ENCODE results near the gene YPEL4.

YPEL4 gene

GRCh38 chr11:57630171-57630570, 19.5 kb downstream of the YPEL4 start:
- no peak for DNase-seq

DNA sequence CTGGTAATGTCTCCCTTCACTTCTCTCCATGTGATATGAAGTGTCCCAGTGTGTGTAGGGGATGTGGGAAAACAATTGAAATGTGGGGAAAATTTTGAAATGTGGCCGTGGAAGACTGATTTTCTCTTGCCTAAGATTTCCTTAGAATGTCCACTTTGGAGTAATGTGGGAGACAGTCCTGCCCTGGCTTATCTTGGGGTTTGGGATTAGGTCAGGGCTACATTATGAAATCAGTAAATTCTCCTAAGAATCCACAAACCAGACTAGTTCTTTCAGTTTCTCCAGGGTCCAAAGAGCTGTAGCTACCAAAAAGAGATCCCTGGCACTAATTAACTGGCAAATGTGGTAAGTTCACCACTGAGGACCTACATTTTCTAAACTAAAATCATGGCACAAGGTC, 22.8 kb downstream of the YPEL4 start:
- DNase-seq = no peak

DNA sequence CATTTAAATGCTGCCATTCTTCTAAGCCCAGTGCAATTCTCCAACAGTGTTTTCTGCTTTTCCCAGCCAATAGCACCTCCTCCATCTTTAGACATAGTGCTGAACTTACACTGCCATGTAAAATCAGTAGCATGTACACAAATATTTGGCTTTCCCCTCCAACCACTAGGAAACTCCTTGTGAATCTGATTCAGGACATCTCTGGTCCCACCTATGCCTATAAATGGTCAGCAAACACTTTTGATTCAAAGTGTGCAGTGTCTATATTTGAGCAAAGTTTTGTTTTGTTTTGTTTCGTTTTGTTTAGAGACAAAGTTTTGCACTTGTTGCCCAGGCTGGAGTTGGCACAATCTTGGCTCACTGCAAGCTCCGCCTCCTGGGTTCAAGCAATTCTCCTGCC, 24.8 kb downstream of the YPEL4 start:
- DNase-seq = no peak

- DNase-seq = no peak
Measured at GRCh38 chr11:57622263-57622662, 27.4 kb downstream of the YPEL4 start.

- DNase-seq = no peak
Measured at GRCh38 chr11:57620467-57620866, 29.2 kb downstream of the YPEL4 start.

- no peak for DNase-seq
Measured at GRCh38 chr11:57619331-57619730, 30.4 kb downstream of the YPEL4 start.

GRCh38 chr11:57618438-57618837, 31.3 kb downstream of the YPEL4 start:
- DNase-seq = no peak

GRCh38 chr11:57616595-57616994, 33.1 kb downstream of the YPEL4 start:
- DNase-seq = no peak

DNA sequence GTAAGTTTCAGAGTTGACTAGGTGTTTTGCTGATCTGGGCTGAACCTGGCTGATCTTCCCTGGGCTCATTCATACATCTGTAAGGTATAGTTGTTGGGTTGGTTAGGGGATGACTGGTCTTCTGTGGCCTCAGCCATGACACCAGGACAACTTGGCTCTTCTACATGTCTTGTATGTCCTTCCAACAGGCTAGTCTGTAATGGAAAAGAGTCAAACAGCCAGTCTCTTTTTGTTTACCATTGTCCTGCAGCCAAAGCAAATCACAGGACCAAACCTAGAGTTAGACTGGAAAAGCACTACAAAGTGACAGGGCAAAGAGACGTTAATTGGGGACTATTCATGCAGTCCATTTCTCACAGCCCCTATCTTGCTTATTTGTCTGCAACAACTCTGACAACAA, 34.4 kb downstream of the YPEL4 start:
- DNase-seq = no peak

DNA sequence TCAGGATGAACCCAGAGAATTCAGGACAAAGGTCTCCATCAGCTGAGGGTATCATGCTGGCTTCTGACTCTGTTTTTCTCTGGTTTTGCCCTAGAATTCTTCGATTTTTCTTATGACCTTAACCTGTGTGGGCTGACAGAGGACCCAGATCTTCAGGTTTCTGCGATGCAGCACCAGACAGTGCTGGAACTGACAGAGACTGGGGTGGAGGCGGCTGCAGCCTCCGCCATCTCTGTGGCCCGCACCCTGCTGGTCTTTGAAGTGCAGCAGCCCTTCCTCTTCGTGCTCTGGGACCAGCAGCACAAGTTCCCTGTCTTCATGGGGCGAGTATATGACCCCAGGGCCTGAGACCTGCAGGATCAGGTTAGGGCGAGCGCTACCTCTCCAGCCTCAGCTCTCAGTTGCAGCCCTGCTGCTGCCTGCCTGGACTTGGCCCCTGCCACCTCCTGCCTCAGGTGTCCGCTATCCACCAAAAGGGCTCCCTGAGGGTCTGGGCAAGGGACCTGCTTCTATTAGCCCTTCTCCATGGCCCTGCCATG, 35.4 kb downstream of the YPEL4 start:
- DNase-seq = no peak

DNA sequence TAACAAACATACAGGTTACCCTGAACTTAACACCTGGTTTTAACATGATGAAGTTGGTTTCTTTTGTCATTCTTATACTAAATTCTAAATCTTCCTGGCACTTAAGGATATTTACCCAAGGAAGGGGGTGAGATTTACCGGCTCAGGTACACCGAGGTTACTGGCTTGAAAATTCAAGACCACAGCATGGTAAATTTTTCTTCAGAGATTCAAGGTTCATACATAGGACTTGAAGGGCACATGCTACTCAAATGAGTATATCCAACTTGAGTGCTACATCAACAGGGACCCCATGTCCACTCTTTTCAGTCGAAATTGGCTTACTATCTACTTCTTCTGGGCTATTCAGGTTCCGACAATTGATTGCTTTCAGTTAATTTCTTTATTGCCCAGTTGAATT, 39.5 kb downstream of the YPEL4 start:
- DNase-seq = no peak

- DNase-seq = no peak
Measured at GRCh38 chr11:57605028-57605420, 44.7 kb downstream of the YPEL4 start.

DNA sequence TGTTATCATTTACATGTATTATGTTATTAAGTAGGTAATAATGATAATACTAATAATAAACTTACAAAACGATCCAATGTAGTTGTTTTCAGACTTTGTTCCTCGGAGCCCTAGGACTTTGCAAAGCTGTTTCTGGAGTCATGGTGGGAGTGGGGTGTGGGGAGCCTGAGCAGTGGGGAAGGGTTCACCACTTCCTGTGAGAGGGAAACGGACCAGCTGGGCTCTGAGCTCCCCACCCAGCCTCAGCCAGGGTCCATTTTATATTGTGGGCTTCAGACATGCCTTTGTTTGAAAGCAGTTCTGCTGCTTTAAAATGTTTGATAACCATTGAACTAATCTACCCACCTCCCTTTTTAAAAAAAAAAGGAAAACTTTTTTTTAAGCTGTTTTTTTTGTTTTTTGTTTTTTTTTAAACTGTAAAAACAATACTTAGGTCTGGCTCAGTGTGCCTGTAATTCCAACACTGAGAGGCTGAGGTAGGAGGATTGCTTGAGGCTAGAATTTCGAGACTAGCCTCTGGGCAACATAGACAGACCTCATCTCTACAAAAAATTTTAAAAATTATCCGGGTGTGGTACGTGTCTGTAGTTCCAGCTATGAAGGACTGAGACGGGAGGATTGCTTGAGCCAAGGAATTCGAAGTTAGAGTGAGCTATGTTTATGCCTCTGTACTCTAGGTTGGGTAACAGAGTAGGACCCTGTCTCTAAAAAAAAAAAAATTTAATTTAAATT, 45.2 kb downstream of the YPEL4 start:
- DNase-seq = no peak

GRCh38 chr11:57601297-57601696, 48.4 kb downstream of the YPEL4 start:
- DNase-seq = no peak

DNA sequence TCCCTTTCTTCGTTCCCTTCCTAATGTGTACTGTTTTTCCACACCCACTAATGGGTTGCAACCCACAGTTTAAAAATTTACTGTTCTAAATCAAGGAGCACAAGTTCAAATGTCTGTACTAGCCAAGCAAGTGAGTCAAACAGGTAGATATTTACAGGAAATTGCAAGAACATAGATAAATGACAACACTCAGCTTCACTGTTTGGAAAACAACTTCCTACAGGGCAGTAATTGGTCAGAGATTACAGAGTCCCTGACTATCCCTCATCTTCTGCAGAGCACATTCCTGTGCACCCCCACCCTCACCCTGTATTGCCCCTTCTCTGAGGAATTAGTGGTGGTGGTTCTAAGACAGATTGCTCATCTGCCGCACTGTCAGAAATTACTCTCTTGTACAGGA, 50.3 kb downstream of the YPEL4 start:
- DNase-seq = no peak

- DNase-seq = no peak
Measured at GRCh38 chr11:57598831-57599155, 50.9 kb downstream of the YPEL4 start.

DNA sequence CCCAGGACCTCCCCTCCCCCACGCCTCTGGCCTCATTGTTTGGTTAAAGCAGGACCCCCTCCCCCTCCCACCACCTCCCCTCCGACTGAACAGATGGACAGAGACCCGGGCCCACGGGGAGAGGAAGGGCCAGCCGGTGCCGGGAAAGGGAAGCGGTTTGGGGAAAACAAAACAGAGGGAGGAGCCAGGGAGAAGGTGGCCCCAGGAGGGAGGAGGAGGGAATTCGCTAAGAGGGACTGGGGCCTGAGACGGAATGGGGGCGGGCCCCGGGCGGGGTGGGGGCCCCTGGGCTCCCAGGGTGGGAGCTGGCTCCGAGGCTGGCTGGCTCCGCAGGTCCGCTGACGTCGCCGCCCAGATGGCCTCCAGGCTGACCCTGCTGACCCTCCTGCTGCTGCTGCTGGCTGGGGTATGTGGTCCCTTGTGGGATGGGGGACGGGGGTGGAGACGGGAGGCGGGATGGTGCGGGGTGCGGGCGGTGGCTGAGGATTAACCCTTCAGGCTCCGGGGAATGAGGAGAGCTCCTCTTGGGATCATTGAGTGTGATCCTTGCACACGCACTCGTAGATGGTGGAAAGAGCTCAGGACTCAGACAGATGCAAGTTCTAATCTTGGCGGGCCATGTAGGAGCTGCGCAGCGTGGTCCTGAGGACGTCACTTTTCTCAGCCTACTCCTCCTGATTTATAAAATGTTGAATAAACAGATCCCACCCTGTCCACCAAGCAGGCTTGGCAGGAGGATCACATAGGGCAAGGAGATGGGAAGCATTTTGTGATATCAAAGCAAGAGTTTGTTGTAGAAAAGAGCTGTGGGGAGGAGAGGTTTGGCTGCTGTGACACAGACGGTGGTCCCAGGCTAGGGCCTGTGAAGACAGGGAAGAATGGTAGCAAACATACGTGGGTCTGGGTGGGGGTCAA, 51.5 kb downstream of the YPEL4 start:
- no peak for DNase-seq

DNA sequence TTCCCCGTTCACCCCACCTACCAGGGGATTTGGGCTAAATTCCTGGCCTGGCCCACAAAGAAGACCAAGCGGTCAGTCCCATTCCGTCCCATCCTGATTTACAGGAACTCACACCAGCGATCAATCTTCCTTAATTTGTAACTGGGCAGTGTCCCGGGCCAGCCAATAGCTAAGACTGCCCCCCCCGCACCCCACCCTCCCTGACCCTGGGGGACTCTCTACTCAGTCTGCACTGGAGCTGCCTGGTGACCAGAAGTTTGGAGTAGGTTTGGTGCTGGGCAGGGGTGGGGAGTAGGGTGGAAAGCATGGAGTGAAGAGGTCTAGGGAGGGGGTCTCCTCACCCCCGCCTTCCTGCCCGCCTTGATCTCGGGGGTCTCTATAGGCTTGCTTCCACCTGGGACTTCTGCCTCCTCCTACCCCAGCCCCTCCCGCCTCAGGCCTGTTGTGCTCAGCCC, 52.2 kb downstream of the YPEL4 start, which contains the start of gene SERPING1:
TSS of gene SERPING1 (plus strand) at position 225 of the 455 bp plus-strand sequence. CDS start 586 bp downstream, outside the sequence.
- no peak for DNase-seq

DNA sequence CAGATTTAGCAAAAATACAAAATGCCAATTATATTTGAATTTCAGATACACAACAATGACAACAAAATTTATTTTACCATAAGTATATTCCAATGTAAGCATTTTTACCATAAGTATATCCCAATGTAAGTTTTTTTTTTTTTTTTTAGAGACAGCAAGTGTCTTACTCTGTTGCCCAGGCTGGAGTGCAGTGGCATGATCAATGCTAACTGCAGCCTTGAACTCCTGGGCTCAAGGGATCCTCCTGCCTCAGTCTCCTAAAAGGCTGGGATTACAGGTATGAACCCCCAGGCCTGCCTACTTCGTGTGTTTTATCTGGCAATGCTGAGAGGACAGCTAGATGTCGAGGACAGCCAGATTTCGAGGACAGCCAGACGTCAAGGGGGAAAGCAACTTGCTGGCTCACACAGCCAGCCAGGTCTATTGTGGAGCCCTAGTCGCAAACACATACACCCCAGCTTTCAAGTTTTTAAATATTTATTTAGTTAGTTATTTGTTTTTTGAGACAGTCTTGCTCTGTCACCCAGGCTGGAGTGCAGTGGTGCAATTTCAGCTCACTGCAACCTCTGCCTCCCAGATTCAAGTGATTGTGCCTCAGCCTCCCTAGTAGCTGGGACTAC, 53.3 kb downstream of the YPEL4 start:
- no peak for DNase-seq

Measured in activated CD4-positive, alpha-beta T cell treated with anti-CD3 and anti-CD28 coated beads, Interleukin-2, amount 50 U/mL, for 4 hours (primary cell).